ENCODE data around the gene PHF12. TPM values are rescaled to one million over a fixed set of nuclear protein-coding genes. Genes with fewer than 3 reads are reported as not detected.

PHF12 gene
- total and polyA plus RNA-seq, 2 experiments from 2014 or later, result 19.7 to 41.0 TPM

GRCh38 chr17:28873839-28874238 lies 77.5 kb downstream of the PHF12 start:
- Mint-ChIP-seq H3K4me3 (no peak overlapping the region; the same call in 2 of the 3 replicates), H3K9me3 (peaks cover 11% of the 10 kb centered on the region; the same call in 2 of the 3 replicates), H3K4me1 (peaks cover under 1% of the 10 kb centered on the region; the same call in 2 of the 3 replicates), H3K36me3 (ENCODE audit: low read depth) (peaks cover 14% of the 10 kb centered on the region), H3K27ac (no peak overlapping the region), H3K27me3 (ENCODE audit: insufficient read depth, low read depth, poor library complexity) (peaks cover 10% of the 10 kb centered on the region)
- no peaks in the 10 kb centered on the region for H3F3A ChIP-seq (replicated peaks; ENCODE audit: low read depth)
- no peaks in the 10 kb centered on the region for H3K36me3 ChIP-seq (ENCODE audit: insufficient read depth)
- no peak overlapping the region for H3K4me2 ChIP-seq
- H3K79me2 ChIP-seq (replicated peaks; ENCODE audit: insufficient read depth), result no peaks in the 10 kb centered on the region
- H2AFZ ChIP-seq, result no peak overlapping the region
- no peak overlapping the region for H3K27ac ChIP-seq (ENCODE audit: low read depth)
- no peaks in the 10 kb centered on the region for H3K4me1 ChIP-seq (ENCODE audit: insufficient read depth)
- no peak for ATAC-seq
- no peaks in the 10 kb centered on the region for H4K20me1 ChIP-seq (replicated peaks; ENCODE audit: insufficient read depth)
- no peaks in the 10 kb centered on the region for H3K27me3 ChIP-seq (ENCODE audit: insufficient read depth)
- no peak for DNase-seq (ENCODE audit: low spot score)
- H3K4me3 ChIP-seq, result no peak overlapping the region
- H3K9me2 ChIP-seq (ENCODE audit: insufficient read depth), result no peaks in the 10 kb centered on the region
- TF ChIP-seq STAT1 (IDR thresholded peaks at IDR 0.05; ENCODE audit: unreplicated experiment) (no peak), ZNF462 (CRISPR knock-in tag; IDR thresholded peaks at IDR 0.05) (no peak), POLR2AphosphoS5 (IDR thresholded peaks at IDR 0.05; ENCODE audit: low read depth) (no peak), EZH2 (IDR thresholded peaks at IDR 0.05; ENCODE audit: low read depth, unreplicated experiment) (no peak), CTCF (conservative IDR thresholded peaks at IDR 0.05; ENCODE audit: low read depth in 2 of 2) (no peak), ETS1 (IDR thresholded peaks at IDR 0.05) (no peak), REST (IDR thresholded peaks at IDR 0.05; ENCODE audit: unreplicated experiment) (no peak), ZNF331 (CRISPR knock-in tag; IDR thresholded peaks at IDR 0.05; ENCODE audit: low read depth) (no peak), ZNF114 (CRISPR knock-in tag; IDR thresholded peaks at IDR 0.05) (no peak), JUNB (IDR thresholded peaks at IDR 0.05; ENCODE audit: unreplicated experiment) (no peak), NANOG (IDR thresholded peaks at IDR 0.05; ENCODE audit: borderline replicate concordance) (no peak), EZH2phosphoT487 (IDR thresholded peaks at IDR 0.05; ENCODE audit: unreplicated experiment) (no peak), CREB1 (CRISPR knock-in tag; IDR thresholded peaks at IDR 0.05; ENCODE audit: low read depth) (no peak)

Data from GM23338 (cell line).